H1 (cell line): ENCODE measurements around the gene ARHGAP21. TPM values are rescaled to one million over a fixed set of nuclear protein-coding genes. Genes with fewer than 3 reads are reported as not detected.

ENCODE experiments used
- CTCF ChIA-PET: fragments of 300-600 bp; sonication (Branson Sonifier 250); formaldehyde crosslinking; loops from one replicate; lab custom pipeline; 2021; ENCODE audit not compliant: partially characterized antibody; lab: Charles Lee
- POLR2A ChIA-PET: fragments of 300-600 bp; sonication (Branson Sonifier 250); formaldehyde crosslinking; loops from one replicate; lab custom pipeline; 2021; ENCODE audit warnings: inconsistent platforms; ENCODE audit not compliant: partially characterized antibody; lab: Charles Lee
- DNase-seq, 2 experiments: peaks; one replicate each; pipeline versions ENCODE4 v3.0.0 to v3.0.0-alpha.2; 2010 to 2022; ENCODE audit warnings: low spot score in 2 of 2, low read depth in 1 of 2, mixed read lengths in 1 of 2
- FAIRE-seq: peaks from 2 replicates; lab custom pipeline; 2011; peaks lifted over from hg19 to GRCh38; lab: Jason Lieb, UNC
- H2AFZ ChIP-seq: 2 replicates; pipeline ENCODE4 v1.8.1; 2012; ENCODE audit warnings: low read length, inconsistent platforms
- H2AK5ac ChIP-seq: 2 replicates; pipeline ENCODE4 v1.6.1; 2013; ENCODE audit warnings: low read depth, low read length
- H2BK120ac ChIP-seq: replicated peaks from 2 replicates; pipeline ENCODE3; 2013; ENCODE audit warnings: low read depth, low read length, inconsistent platforms
- H2BK12ac ChIP-seq: 2 replicates; pipeline ENCODE4 v1.6.1; 2013; ENCODE audit warnings: low read depth, low read length
- H2BK15ac ChIP-seq: 2 replicates; pipeline ENCODE4 v1.6.1; 2013; ENCODE audit warnings: low read length
- H2BK20ac ChIP-seq: 2 replicates; pipeline ENCODE4 v1.6.1; 2013; ENCODE audit warnings: low read length
- H2BK5ac ChIP-seq: 2 replicates; pipeline ENCODE4 v1.6.1; 2013; ENCODE audit warnings: low read depth, low read length
- H3K14ac ChIP-seq: 2 replicates; pipeline ENCODE4 v1.6.1; 2013; ENCODE audit warnings: inconsistent platforms; ENCODE audit not compliant: insufficient read length
- H3K18ac ChIP-seq: 2 replicates; pipeline ENCODE4 v1.6.1; 2013; ENCODE audit warnings: low read length; ENCODE audit errors: extremely low read depth
- H3K23ac ChIP-seq: 2 replicates; pipeline ENCODE4 v1.6.1; 2013; ENCODE audit warnings: inconsistent platforms; ENCODE audit not compliant: insufficient read length
- H3K23me2 ChIP-seq: 2 replicates; pipeline ENCODE4 v1.6.1; 2013; ENCODE audit warnings: low read depth, low read length
- H3K27ac ChIP-seq: 2 replicates; pipeline ENCODE4 v1.6.1; 2011; ENCODE audit warnings: low read depth, low read length, inconsistent platforms
- H3K27me3 ChIP-seq, 4 experiments: replicated peaks in 1 of 4; 1 replicate in 1 of 4; 2 replicates in 3 of 4; pipeline versions ENCODE4 v1.6.1 to v1.8.1; 2011 to 2013; ENCODE audit warnings: low read length in 3 of 4, mild to moderate bottlenecking in 3 of 4, inconsistent platforms in 2 of 4, mixed read lengths in 2 of 4, moderate library complexity in 1 of 4; ENCODE audit not compliant: control insufficient read depth in 3 of 4, insufficient read depth in 3 of 4; ENCODE audit errors: extremely low read depth in 1 of 4
- H3K36me3 ChIP-seq, 4 experiments: 2 replicates each; pipeline versions ENCODE4 v1.6.1 to v1.8.1; 2011 to 2013; ENCODE audit warnings: mild to moderate bottlenecking in 4 of 4, low read length in 3 of 4, moderate library complexity in 2 of 4, control low read depth in 1 of 4, inconsistent platforms in 1 of 4; ENCODE audit not compliant: insufficient read depth in 4 of 4, control insufficient read depth in 2 of 4
- H3K4ac ChIP-seq: replicated peaks from 2 replicates; pipeline ENCODE3; 2013; ENCODE audit warnings: low read length, low read depth, mixed read lengths, inconsistent platforms; ENCODE audit not compliant: insufficient read length
- H3K4me1 ChIP-seq, 4 experiments: replicated peaks in 1 of 4; 1 replicate in 1 of 4; 2 replicates in 3 of 4; pipeline versions ENCODE4 v1.6.1 to v1.8.1; 2011 to 2013; ENCODE audit warnings: low read length in 3 of 4, inconsistent platforms in 2 of 4, mixed read lengths in 1 of 4; ENCODE audit not compliant: insufficient read depth in 4 of 4, control insufficient read depth in 3 of 4
- H3K4me2 ChIP-seq, 2 experiments: 2 replicates each; pipeline versions ENCODE4 v1.6.1 to v1.8.1; 2011 to 2013; ENCODE audit warnings: low read depth in 2 of 2, low read length in 2 of 2, control low read depth in 1 of 2, inconsistent platforms in 1 of 2, mild to moderate bottlenecking in 1 of 2; ENCODE audit not compliant: insufficient read depth in 1 of 2
- H3K4me3 ChIP-seq, 4 experiments: fragments of 200-600, 300-600 bp in 1 of 4; sonication (generic), shearing (Covaris generic), sonication (Bioruptor Twin) in 1 of 4; 2 replicates each; pipeline versions ENCODE4 v1.5.1 to v1.8.1; 2011 to 2016; ENCODE audit warnings: low read length in 4 of 4, low read depth in 3 of 4, control low read depth in 2 of 4, inconsistent platforms in 2 of 4, mild to moderate bottlenecking in 2 of 4, mixed read lengths in 1 of 4, moderate library complexity in 1 of 4; ENCODE audit not compliant: insufficient read depth in 2 of 4; ENCODE audit errors: extremely low read depth in 1 of 4
- H3K56ac ChIP-seq: replicated peaks from 2 replicates; pipeline ENCODE3; 2013; ENCODE audit warnings: low read depth, mild to moderate bottlenecking, mixed read lengths, low read length, inconsistent platforms; ENCODE audit not compliant: insufficient read length
- H3K79me1 ChIP-seq: 2 replicates; pipeline ENCODE4 v1.6.1; 2013; ENCODE audit warnings: low read depth, low read length, control low read depth
- H3K79me2 ChIP-seq, 2 experiments: 2 replicates each; pipeline versions ENCODE4 v1.6.1 to v1.8.1; 2012 to 2013; ENCODE audit warnings: low read length in 2 of 2, mild to moderate bottlenecking in 2 of 2, inconsistent platforms in 1 of 2; ENCODE audit not compliant: insufficient read depth in 2 of 2, control insufficient read depth in 1 of 2
- H3K9ac ChIP-seq, 4 experiments: replicated peaks in 1 of 4; 1 replicate in 1 of 4; 2 replicates in 3 of 4; pipeline versions ENCODE4 v1.6.1 to v1.8.1; 2011 to 2013; ENCODE audit warnings: low read depth in 3 of 4, low read length in 3 of 4, control low read depth in 2 of 4, mild to moderate bottlenecking in 2 of 4, moderate library complexity in 2 of 4, inconsistent platforms in 1 of 4; ENCODE audit errors: extremely low read depth in 1 of 4
- H3K9me3 ChIP-seq, 2 experiments: 2 replicates each; pipeline versions ENCODE4 v1.6.1 to v1.8.1; 2012 to 2013; ENCODE audit warnings: mild to moderate bottlenecking in 2 of 2, moderate library complexity in 2 of 2, control low read depth in 1 of 2, inconsistent platforms in 1 of 2, low read depth in 1 of 2, low read length in 1 of 2, mixed read lengths in 1 of 2; ENCODE audit not compliant: insufficient read depth in 2 of 2
- H4K20me1 ChIP-seq, 2 experiments: replicated peaks in 1 of 2; 2 replicates each; pipeline versions ENCODE3 to v1.8.1; 2011 to 2013; ENCODE audit warnings: inconsistent platforms in 2 of 2, low read length in 2 of 2, mild to moderate bottlenecking in 1 of 2; ENCODE audit not compliant: insufficient read depth in 2 of 2, control insufficient read depth in 1 of 2
- H4K5ac ChIP-seq: 2 replicates; pipeline ENCODE4 v1.6.1; 2013; ENCODE audit warnings: low read length, low read depth, mixed read lengths, inconsistent platforms; ENCODE audit not compliant: insufficient read length
- H4K8ac ChIP-seq: 2 replicates; pipeline ENCODE4 v1.8.0; 2013; ENCODE audit warnings: mild to moderate bottlenecking, moderate library complexity, low read length, inconsistent platforms; ENCODE audit not compliant: insufficient read depth; ENCODE audit errors: extremely low read depth
- H4K91ac ChIP-seq: replicated peaks from 2 replicates; pipeline ENCODE3; 2013; ENCODE audit warnings: low read length, mixed read lengths, inconsistent platforms; ENCODE audit not compliant: insufficient read length
- ASH2L ChIP-seq: fragments of 200-600, 300-600 bp; sonication (generic); IDR thresholded peaks from one replicate; pipeline ENCODE4 v1.7.1; 2017; ENCODE audit warnings: low read length
- EP300 ChIP-seq, 2 experiments: IDR thresholded peaks; 1 replicate in 1 of 2; 2 replicates in 1 of 2; pipeline ENCODE4 v1.6.1; 2011 to 2012; ENCODE audit warnings: low read depth in 2 of 2, low read length in 2 of 2, mild to moderate bottlenecking in 2 of 2, borderline replicate concordance in 1 of 2, inconsistent platforms in 1 of 2, moderate library complexity in 1 of 2
- GABPA ChIP-seq: IDR thresholded peaks from 2 replicates; pipeline ENCODE4 v1.6.1; 2011; ENCODE audit warnings: mild to moderate bottlenecking, low read length, moderate library complexity, borderline replicate concordance; ENCODE audit not compliant: insufficient read depth
- GTF2F1 ChIP-seq: IDR thresholded peaks from 2 replicates; pipeline ENCODE4 v1.6.1; 2012; ENCODE audit warnings: low read depth, low read length, improper control_type of control experiment, borderline replicate concordance
- KDM4A ChIP-seq: IDR thresholded peaks from one replicate; pipeline ENCODE4 v1.7.1; 2012; ENCODE audit warnings: low read depth, mild to moderate bottlenecking, moderate library complexity, low read length, inconsistent platforms; ENCODE audit not compliant: severe bottlenecking
- KDM5A ChIP-seq: fragments of 200-600 bp; IDR thresholded peaks from 2 replicates; pipeline ENCODE4 v1.7.1; 2012; ENCODE audit warnings: mild to moderate bottlenecking, low read length, inconsistent platforms, mixed read lengths
- RBBP5 ChIP-seq: IDR thresholded peaks from 2 replicates; pipeline ENCODE4 v1.7.1; 2012; ENCODE audit warnings: low read depth, mild to moderate bottlenecking, inconsistent platforms, low read length, moderate library complexity, borderline replicate concordance
- SAP30 ChIP-seq: fragments of 300-600 bp; sonication (generic); IDR thresholded peaks from 2 replicates; pipeline ENCODE4 v1.7.1; 2012; ENCODE audit warnings: low read length, moderate library complexity, mild to moderate bottlenecking, inconsistent platforms; ENCODE audit not compliant: insufficient read depth, insufficient replicate concordance
- SIN3A ChIP-seq, 2 experiments: IDR thresholded peaks in 1 of 2; conservative IDR thresholded peaks in 1 of 2; 2 replicates each; pipeline ENCODE4 v1.6.1; 2011 to 2012; ENCODE audit warnings: low read length in 2 of 2, improper control_type of control experiment in 1 of 2, low read depth in 1 of 2, mild to moderate bottlenecking in 1 of 2
- SP4 ChIP-seq: IDR thresholded peaks from 2 replicates; pipeline ENCODE4 v1.6.1; 2012; ENCODE audit warnings: low read length, inconsistent platforms
- TAF1 ChIP-seq: IDR thresholded peaks from 2 replicates; pipeline ENCODE4 v1.6.1; 2011; ENCODE audit warnings: mild to moderate bottlenecking, low read depth, low read length
- TAF7 ChIP-seq: optimal IDR thresholded peaks from 2 replicates; pipeline ENCODE3; 2011; ENCODE audit warnings: low read depth, mild to moderate bottlenecking, inconsistent platforms, low read length, moderate library complexity, borderline replicate concordance
- ZNF274 ChIP-seq: IDR thresholded peaks from 2 replicates; pipeline ENCODE4 v1.7.0; 2012; ENCODE audit warnings: low read length, borderline replicate concordance; ENCODE audit errors: extremely low read depth
- WGBS, 2 experiments: shearing (Covaris generic) in 1 of 2; methylation state at CpG; one replicate each; pipeline versions ENCODE4 v1.1.6 to v1.1.7; 2013 to 2015; ENCODE audit warnings: low lambda C conversion rate in 2 of 2, mixed read lengths in 2 of 2, inconsistent platforms in 1 of 2, low coverage in 1 of 2, missing lambda C conversion rate in 1 of 2; ENCODE audit not compliant: insufficient replicate concordance in 2 of 2, insufficient coverage in 1 of 2, insufficient read length in 1 of 2; ENCODE audit errors: extremely low coverage in 1 of 2, missing lambda C conversion rate in 1 of 2; 5-methylcytosine and 5-hydroxymethylcytosine counted together
- polyA plus RNA-seq, 7 experiments: library from polyadenylated mRNA; depleted of rRNA in 3 of 7; stranded (reverse) in 5 of 7; unstranded in 2 of 7; fragments of >200 nt in 5 of 7; fragments of 200-250 nt in 2 of 7; gene quantifications; 1 replicate in 5 of 7; 2 replicates in 1 of 7; 4 replicates in 1 of 7; pipeline versions ENCODE4 v1.2.1 to v1.2.3, GENCODE V29; 2011 to 2013; ENCODE audit warnings: missing spikeins in 2 of 7, mixed read lengths in 2 of 7
- total RNA-seq: library from RNA; stranded (reverse); fragmentation: NEBNext Ultra II Directional; extraction: Animal tissue kit (Norgen Biotek cat#: 25700); gene quantifications from 2 replicates; pipeline ENCODE4 v1.2.1, GENCODE V29; 2021

The ARHGAP21 gene
- total and polyA plus RNA-seq, 2 of the 8 experiments (the other 6 are each of a cell fraction or from before 2014, with no cell fraction given): 14.4 to 35.3 TPM

DNA sequence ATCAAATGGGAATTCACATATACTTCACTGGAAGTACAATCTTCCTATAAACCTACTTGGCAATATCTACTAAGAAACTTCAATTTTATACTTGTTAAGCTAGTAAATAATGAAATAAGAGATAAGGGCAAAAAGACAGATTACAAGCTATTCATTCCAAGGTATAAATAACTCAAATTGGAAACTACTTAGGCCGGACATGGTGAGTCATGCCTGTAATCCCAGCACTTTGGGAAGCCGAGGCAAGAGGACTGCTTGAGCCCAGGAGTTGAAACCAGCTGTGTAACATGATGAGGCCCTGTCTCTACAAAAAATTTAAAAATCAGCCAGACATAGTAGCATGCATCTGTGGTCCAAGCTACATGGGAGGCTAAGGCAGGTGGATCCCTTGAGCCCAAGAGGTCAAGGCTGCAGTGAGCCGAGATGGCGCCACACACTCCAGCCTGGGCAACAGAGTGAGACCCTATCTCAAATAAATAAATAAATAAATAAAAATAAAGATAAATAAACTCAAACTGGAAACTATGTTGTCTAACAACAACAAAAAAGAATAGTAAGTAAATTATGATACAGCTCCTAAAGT lies 37.6 kb downstream of the ARHGAP21 start:
- Histone ChIP-seq H3K79me1 (no peaks in the 10 kb centered on the region; the same call in 1 of the 2 replicates), H3K23me2 (no peaks in the 10 kb centered on the region), H2BK15ac (no peak overlapping the region), H3K36me3 (no peaks in the 10 kb centered on the region), H3K14ac (no peak overlapping the region), H4K5ac (no peak overlapping the region), H3K9ac (no peak overlapping the region), H2AFZ (no peak overlapping the region), H2BK120ac (no peak overlapping the region), H3K4me2 (no peak overlapping the region), H4K8ac (no peak overlapping the region), H3K27me3 (no peaks in the 10 kb centered on the region), H4K91ac (no peak overlapping the region), H3K27ac (no peak overlapping the region), H4K20me1 (peaks cover 0 to under 1% of the 10 kb centered on the region in 2 experiments), H2BK20ac (no peak overlapping the region), H3K23ac (no peak overlapping the region), H3K56ac (no peak overlapping the region), H2BK12ac (no peak overlapping the region), H2BK5ac (no peak overlapping the region), H3K4ac (no peak overlapping the region), H3K4me1 (no peaks in the 10 kb centered on the region; a peak in 1 of 7 replicates), H3K79me2 (peaks cover 0 to 16% of the 10 kb centered on the region in 2 experiments; a peak in 2 of 4 replicates), H3K18ac (no peak overlapping the region), H3K9me3 (no peaks in the 10 kb centered on the region), H3K4me3 (no peak overlapping the region), H2AK5ac (no peak overlapping the region)
- DNase-seq (no peak), FAIRE-seq (no peak)
- WGBS, 2 experiments: 96% methylated on average over 4 of the region's 4 CpGs; no CpG with 5 or more reads in 1 of the 2 experiments
- POLR2A ChIA-PET: no interaction called here
- CTCF ChIA-PET: interaction anchor here (1.1 to 2.4 kb wide), 2 partner anchors 13 to 371 kb away, joined by 4 to 8 read pairs; no protein-coding TSS in a partner anchor
- TF ChIP-seq ASH2L (no peak), TAF7 (no peak), KDM4A (no peak), SAP30 (no peak), SP4 (no peak), EP300 (IDR thresholded peaks at IDR 0.05; ENCODE audit: borderline replicate concordance in 1 of 2, low read depth in 2 of 2, low read length in 2 of 2) (no peak), KDM5A (no peak), GABPA (no peak), RBBP5 (no peak), ZNF274 (no peak), TAF1 (no peak), SIN3A (conservative IDR thresholded peaks at IDR 0.05 in 1 of 2, IDR thresholded peaks at IDR 0.05 in 1 of 2; ENCODE audit: low read depth in 1 of 2, low read length in 2 of 2) (no peak), GTF2F1 (no peak)
